GM12892 (cell line): ENCODE results near the gene PCP4L1.

ENCODE experiments used
- POLR2A ChIP-seq: IDR thresholded peaks from 2 replicates; pipeline ENCODE4 v1.6.1; 2011; ENCODE audit warnings: low read depth, low read length, control low read depth
- POLR2AphosphoS5 ChIP-seq: IDR thresholded peaks from 2 replicates; pipeline ENCODE4 v1.6.1; 2011; ENCODE audit warnings: low read depth, low read length, control low read depth
- TAF1 ChIP-seq: IDR thresholded peaks from 2 replicates; pipeline ENCODE4 v1.6.1; 2011; ENCODE audit warnings: low read depth, mild to moderate bottlenecking, control low read depth, low read length, borderline replicate concordance

DNA sequence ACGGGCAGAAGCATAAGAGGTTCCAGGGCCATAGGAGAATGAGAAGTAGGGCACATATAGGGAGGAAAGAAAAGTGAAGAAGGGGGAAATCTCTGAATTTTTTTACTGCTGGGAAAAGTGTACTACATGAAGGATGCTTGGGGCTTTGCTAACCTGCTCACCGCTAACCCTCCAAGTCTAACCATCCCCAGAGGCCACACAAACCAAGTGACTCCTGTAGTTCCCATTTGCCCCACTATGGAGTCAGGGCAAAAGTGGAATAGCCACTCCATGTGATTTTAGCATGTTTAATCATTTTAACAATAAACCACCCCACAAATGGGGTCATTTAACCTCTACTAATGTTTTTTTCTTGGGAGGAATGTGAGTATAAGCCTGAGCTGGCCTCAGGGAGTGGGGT is 26.6 kb downstream of the PCP4L1 start:
- no peak for TF ChIP-seq POLR2AphosphoS5
- TF ChIP-seq POLR2A = no peak
- no peak for TF ChIP-seq TAF1
